Neural cell (in vitro differentiated cells): Measurements from ENCODE around the gene ANXA5. TPM values are rescaled to one million over a fixed set of nuclear protein-coding genes. Genes with fewer than 3 reads are reported as not detected.

Source experiments
- H2AFZ ChIP-seq: fragments of 200-600, 300-800 bp; sonication (generic), shearing (Covaris generic); 2 replicates; pipeline ENCODE4 v1.6.0; 2014; ENCODE audit warnings: low read depth, mild to moderate bottlenecking, antibody characterized with exemption, low read length, moderate library complexity
- H3F3A ChIP-seq: fragments of 200-600 bp; shearing (Covaris generic); 2 replicates; pipeline ENCODE4 v1.6.1; 2016; ENCODE audit warnings: mild to moderate bottlenecking, moderate library complexity, mixed read lengths, antibody characterized with exemption, low read length; ENCODE audit not compliant: insufficient read depth, poor library complexity, severe bottlenecking
- H3K27ac ChIP-seq: fragments of 200-600, 300-800 bp; sonication (generic), shearing (Covaris generic); 2 replicates; pipeline ENCODE4 v1.5.1; 2014; ENCODE audit warnings: mild to moderate bottlenecking, low read length, moderate library complexity
- H3K27me3 ChIP-seq: fragments of 300-800, 200-600 bp; sonication (generic), shearing (Covaris generic); 2 replicates; pipeline ENCODE4 v1.6.0; 2014; ENCODE audit warnings: mild to moderate bottlenecking, low read depth, low read length, moderate library complexity; ENCODE audit not compliant: insufficient read depth
- H3K36me3 ChIP-seq: fragments of 300-800, 200-600 bp; sonication (generic), shearing (Covaris generic); 2 replicates; pipeline ENCODE4 v1.5.1; 2014; ENCODE audit warnings: mild to moderate bottlenecking, antibody characterized with exemption, low read length, moderate library complexity; ENCODE audit not compliant: insufficient read depth
- H3K4me2 ChIP-seq: fragments of 300-800, 200-600 bp; sonication (generic), shearing (Covaris generic); 2 replicates; pipeline ENCODE4 v1.6.0; 2014; ENCODE audit warnings: mild to moderate bottlenecking, low read length
- H3K4me3 ChIP-seq: fragments of 300-800, 200-600 bp; sonication (generic), shearing (Covaris generic); 2 replicates; pipeline ENCODE4 v1.5.1; 2014; ENCODE audit warnings: mild to moderate bottlenecking, low read length, moderate library complexity
- H3K79me2 ChIP-seq: fragments of 200-600 bp; shearing (Covaris generic); replicated peaks from 2 replicates; pipeline ENCODE4 v1.6.0; 2014; ENCODE audit warnings: mild to moderate bottlenecking, low read length, moderate library complexity; ENCODE audit not compliant: insufficient read depth
- H3K9ac ChIP-seq: fragments of 300-800, 200-600 bp; sonication (generic), shearing (Covaris generic); 2 replicates; pipeline ENCODE4 v1.6.1; 2016; ENCODE audit warnings: mild to moderate bottlenecking, low read length, mixed read lengths
- H3K9me2 ChIP-seq: fragments of 200-600 bp; shearing (Covaris generic); 2 replicates; pipeline ENCODE4 v1.6.1; 2016; ENCODE audit warnings: mild to moderate bottlenecking, low read length, mixed read lengths; ENCODE audit not compliant: insufficient read depth
- H3K9me3 ChIP-seq: fragments of 200-600, 300-800 bp; sonication (generic), shearing (Covaris generic); 2 replicates; pipeline ENCODE4 v1.6.1; 2016; ENCODE audit warnings: mild to moderate bottlenecking, mixed run types, low read length, moderate library complexity, mixed read lengths
- H4K20me1 ChIP-seq: fragments of 200-600 bp; shearing (Covaris generic); 2 replicates; pipeline ENCODE4 v1.6.1; 2016; ENCODE audit warnings: mild to moderate bottlenecking, mixed run types; ENCODE audit not compliant: insufficient read depth
- EP300 ChIP-seq: fragments of 450-650 bp; conservative IDR thresholded peaks from 2 replicates; pipeline ENCODE4 v1.6.1; 2014; ENCODE audit warnings: antibody characterized with exemption, mild to moderate bottlenecking, moderate library complexity; ENCODE audit not compliant: poor library complexity, severe bottlenecking
- EZH2 ChIP-seq: fragments of 200-600, 300-800 bp; shearing (Covaris generic), sonication (generic); IDR thresholded peaks from 2 replicates; pipeline ENCODE4 v1.6.1; 2014; ENCODE audit warnings: antibody characterized with exemption, low read length, borderline replicate concordance, mild to moderate bottlenecking; ENCODE audit not compliant: insufficient read depth, poor library complexity, severe bottlenecking
- MXI1 ChIP-seq: fragments of 450-650 bp; conservative IDR thresholded peaks from 2 replicates; pipeline ENCODE4 v1.6.1; 2014; ENCODE audit warnings: antibody characterized with exemption, mild to moderate bottlenecking; ENCODE audit not compliant: poor library complexity, severe bottlenecking
- POLR2AphosphoS5 ChIP-seq: IDR thresholded peaks from 2 replicates; pipeline ENCODE4 v1.6.1; 2012
- RAD21 ChIP-seq: fragments of 450-650 bp; conservative IDR thresholded peaks from 2 replicates; pipeline ENCODE4 v1.6.1; 2014; ENCODE audit warnings: antibody characterized with exemption, mild to moderate bottlenecking, moderate library complexity
- SMC3 ChIP-seq: fragments of 450-650 bp; conservative IDR thresholded peaks from 2 replicates; pipeline ENCODE4 v1.6.1; 2014; ENCODE audit warnings: antibody characterized with exemption, mild to moderate bottlenecking, moderate library complexity; ENCODE audit not compliant: poor library complexity
- TAF1 ChIP-seq: IDR thresholded peaks from 2 replicates; pipeline ENCODE4 v1.6.1; 2012; ENCODE audit warnings: low read depth
- polyA plus RNA-seq: library from polyadenylated mRNA; depleted of rRNA; stranded (reverse); fragments of >200 nt; gene quantifications from 2 replicates; pipeline ENCODE4 v1.2.3, GENCODE V29; 2014
- TF ChIP-seq, protein P1 (sequence below): fragments of 450-650 bp; IDR thresholded peaks from 2 replicates; pipeline ENCODE4 v1.5.1; 2014; ENCODE audit warnings: antibody characterized with exemption, mild to moderate bottlenecking, moderate library complexity; ENCODE audit not compliant: poor library complexity, severe bottlenecking
- TF ChIP-seq, protein P2 (sequence below): IDR thresholded peaks from 2 replicates; pipeline ENCODE4 v1.6.1; 2012; ENCODE audit warnings: borderline replicate concordance

The ANXA5 gene
- polyA plus RNA-seq, 1 donor from 2014 or later, result 8.1 TPM

DNA sequence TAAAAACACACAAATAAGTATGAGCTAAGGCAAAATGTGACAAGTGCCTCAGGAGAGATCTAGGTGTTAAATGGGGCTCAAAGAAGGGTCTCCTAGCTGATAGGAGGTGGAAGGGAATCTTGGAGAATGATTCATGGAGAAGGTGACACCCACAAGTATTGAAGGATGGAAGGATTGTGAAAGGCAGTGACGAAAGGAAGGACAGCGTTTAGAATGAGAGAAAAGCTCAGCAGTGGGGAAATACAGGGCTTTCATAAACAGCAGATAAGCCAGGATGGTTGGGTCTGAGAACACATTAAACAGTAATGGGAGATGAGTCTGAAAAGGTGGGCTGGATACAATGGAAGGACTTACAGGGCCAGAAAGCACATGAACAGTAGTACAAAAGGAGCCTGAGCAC is 11.5 kb downstream of the ANXA5 start:
- Histone ChIP-seq H4K20me1 (no peaks in the 10 kb centered on the region), H3K36me3 (no peaks in the 10 kb centered on the region), H3K4me3 (no peak overlapping the region), H3F3A (no peaks in the 10 kb centered on the region), H3K79me2 (no peaks in the 10 kb centered on the region), H3K9ac (no peak overlapping the region), H2AFZ (no peak overlapping the region), H3K4me2 (no peak overlapping the region), H3K9me2 (no peaks in the 10 kb centered on the region), H3K27me3 (no peaks in the 10 kb centered on the region), H3K27ac (no peak overlapping the region), H3K9me3 (no peaks in the 10 kb centered on the region)
- no peak for TF ChIP-seq POLR2AphosphoS5
- no peak for TF ChIP-seq TAF1
- no peak for TF ChIP-seq MXI1
- TF ChIP-seq, protein P1, sequence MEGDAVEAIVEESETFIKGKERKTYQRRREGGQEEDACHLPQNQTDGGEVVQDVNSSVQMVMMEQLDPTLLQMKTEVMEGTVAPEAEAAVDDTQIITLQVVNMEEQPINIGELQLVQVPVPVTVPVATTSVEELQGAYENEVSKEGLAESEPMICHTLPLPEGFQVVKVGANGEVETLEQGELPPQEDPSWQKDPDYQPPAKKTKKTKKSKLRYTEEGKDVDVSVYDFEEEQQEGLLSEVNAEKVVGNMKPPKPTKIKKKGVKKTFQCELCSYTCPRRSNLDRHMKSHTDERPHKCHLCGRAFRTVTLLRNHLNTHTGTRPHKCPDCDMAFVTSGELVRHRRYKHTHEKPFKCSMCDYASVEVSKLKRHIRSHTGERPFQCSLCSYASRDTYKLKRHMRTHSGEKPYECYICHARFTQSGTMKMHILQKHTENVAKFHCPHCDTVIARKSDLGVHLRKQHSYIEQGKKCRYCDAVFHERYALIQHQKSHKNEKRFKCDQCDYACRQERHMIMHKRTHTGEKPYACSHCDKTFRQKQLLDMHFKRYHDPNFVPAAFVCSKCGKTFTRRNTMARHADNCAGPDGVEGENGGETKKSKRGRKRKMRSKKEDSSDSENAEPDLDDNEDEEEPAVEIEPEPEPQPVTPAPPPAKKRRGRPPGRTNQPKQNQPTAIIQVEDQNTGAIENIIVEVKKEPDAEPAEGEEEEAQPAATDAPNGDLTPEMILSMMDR, result no peak
- TF ChIP-seq EZH2, result no peak
- TF ChIP-seq RAD21, result no peak

DNA sequence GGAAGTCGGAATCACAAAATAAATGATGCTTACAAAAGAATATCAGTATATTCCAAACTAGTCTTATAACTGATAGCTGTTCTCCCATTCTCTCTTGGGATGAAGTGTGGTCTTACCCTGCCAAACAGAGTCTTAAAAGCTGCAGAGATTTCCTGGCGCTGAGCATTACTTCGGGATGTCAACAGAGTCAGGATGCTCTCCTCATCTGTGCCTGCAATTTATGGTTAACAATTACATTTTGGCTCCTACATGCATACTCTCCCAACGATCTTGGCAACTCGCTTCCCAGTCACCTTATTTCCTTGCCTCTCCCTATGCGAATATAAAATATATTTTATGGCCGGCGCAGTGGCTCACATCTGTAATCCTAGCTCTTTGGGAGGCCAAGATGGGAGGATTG is 12.2 kb downstream of the ANXA5 start:
- TF ChIP-seq SMC3 (no peak), RAD21 (no peak), EP300 (no peak), MXI1 (no peak), TAF1 (no peak), EZH2 (no peak)
- TF ChIP-seq, protein P1, result no peak
- TF ChIP-seq, protein P2, sequence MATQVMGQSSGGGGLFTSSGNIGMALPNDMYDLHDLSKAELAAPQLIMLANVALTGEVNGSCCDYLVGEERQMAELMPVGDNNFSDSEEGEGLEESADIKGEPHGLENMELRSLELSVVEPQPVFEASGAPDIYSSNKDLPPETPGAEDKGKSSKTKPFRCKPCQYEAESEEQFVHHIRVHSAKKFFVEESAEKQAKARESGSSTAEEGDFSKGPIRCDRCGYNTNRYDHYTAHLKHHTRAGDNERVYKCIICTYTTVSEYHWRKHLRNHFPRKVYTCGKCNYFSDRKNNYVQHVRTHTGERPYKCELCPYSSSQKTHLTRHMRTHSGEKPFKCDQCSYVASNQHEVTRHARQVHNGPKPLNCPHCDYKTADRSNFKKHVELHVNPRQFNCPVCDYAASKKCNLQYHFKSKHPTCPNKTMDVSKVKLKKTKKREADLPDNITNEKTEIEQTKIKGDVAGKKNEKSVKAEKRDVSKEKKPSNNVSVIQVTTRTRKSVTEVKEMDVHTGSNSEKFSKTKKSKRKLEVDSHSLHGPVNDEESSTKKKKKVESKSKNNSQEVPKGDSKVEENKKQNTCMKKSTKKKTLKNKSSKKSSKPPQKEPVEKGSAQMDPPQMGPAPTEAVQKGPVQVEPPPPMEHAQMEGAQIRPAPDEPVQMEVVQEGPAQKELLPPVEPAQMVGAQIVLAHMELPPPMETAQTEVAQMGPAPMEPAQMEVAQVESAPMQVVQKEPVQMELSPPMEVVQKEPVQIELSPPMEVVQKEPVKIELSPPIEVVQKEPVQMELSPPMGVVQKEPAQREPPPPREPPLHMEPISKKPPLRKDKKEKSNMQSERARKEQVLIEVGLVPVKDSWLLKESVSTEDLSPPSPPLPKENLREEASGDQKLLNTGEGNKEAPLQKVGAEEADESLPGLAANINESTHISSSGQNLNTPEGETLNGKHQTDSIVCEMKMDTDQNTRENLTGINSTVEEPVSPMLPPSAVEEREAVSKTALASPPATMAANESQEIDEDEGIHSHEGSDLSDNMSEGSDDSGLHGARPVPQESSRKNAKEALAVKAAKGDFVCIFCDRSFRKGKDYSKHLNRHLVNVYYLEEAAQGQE, result no peak
- H2AFZ ChIP-seq, result no peak overlapping the region
- no peak overlapping the region for H3K9ac ChIP-seq
- no peak overlapping the region for H3K4me3 ChIP-seq
- H4K20me1 ChIP-seq, result no peaks in the 10 kb centered on the region
- H3K79me2 ChIP-seq, result no peaks in the 10 kb centered on the region
- no peaks in the 10 kb centered on the region for H3K9me3 ChIP-seq
- no peaks in the 10 kb centered on the region for H3K36me3 ChIP-seq
- H3K27me3 ChIP-seq, result no peaks in the 10 kb centered on the region
- no peak overlapping the region for H3K27ac ChIP-seq
- H3K4me2 ChIP-seq, result no peak overlapping the region
- H3K9me2 ChIP-seq, result no peaks in the 10 kb centered on the region
- no peaks in the 10 kb centered on the region for H3F3A ChIP-seq
